HG03025 (cell line): Measurements from ENCODE around the gene HCFC1.

Source experiments
- ATAC-seq: cut with Tn5 transposase; IDR thresholded peaks from one replicate; pipeline ENCODE4 v1.9.1; 2021; ENCODE audit warnings: mild to moderate bottlenecking, moderate library complexity; ENCODE audit not compliant: unreplicated experiment, low FRiP score

Gene HCFC1

GRCh38 chrX:153971450-153972367 lies at the start of gene HCFC1:
TSS of gene HCFC1 (minus strand) at chrX:153971818. CDS start at chrX:153970840, 978 bp downstream.
- peak; percentile 53 for ATAC-seq

DNA sequence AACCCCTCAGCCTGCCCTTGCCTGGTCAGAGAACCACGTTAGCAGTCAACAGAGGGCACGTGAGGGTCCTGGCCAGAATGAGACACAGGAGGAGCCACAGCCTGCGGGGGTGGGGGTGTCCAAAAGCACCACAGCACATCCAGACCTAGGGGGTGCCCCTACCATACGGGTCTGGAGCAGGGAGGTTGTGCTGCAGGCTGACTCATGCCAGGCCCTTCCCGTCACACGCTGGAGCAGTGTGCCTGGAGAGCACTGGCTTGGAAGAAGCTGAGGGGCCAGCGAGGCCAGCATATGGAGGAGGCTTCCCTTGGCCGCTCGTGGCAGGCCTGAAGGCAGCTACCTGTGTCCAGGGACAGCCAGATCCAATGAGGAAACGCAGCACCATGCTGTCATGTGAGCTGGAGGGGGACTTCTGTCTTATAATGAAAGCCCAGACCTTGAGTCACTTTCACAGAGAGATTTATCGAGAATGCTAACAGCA lies 49.6 kb upstream of the HCFC1 start:
- ATAC-seq, result no peak

- no peak for ATAC-seq
Measured at GRCh38 chrX:154020536-154021115, 49.0 kb upstream of the HCFC1 start.

GRCh38 chrX:154019633-154020528 lies 48.3 kb upstream of the HCFC1 start, which contains the start of gene IRAK1:
TSS of gene IRAK1 (minus strand) at chrX:154019902. CDS start at chrX:154019812, 90 bp downstream.
- ATAC-seq, result peak; percentile 45

- no peak for ATAC-seq
Measured at GRCh38 chrX:154019061-154019621, 47.5 kb upstream of the HCFC1 start.

- ATAC-seq, result no peak
Measured at GRCh38 chrX:154018518-154019060, 47.0 kb upstream of the HCFC1 start.

- ATAC-seq, result no peak
Measured at GRCh38 chrX:154017766-154018517, 46.3 kb upstream of the HCFC1 start.

- no peak for ATAC-seq
Measured at GRCh38 chrX:154016366-154017076, 44.9 kb upstream of the HCFC1 start.

GRCh38 chrX:154015581-154016264 lies 44.1 kb upstream of the HCFC1 start:
- ATAC-seq, result no peak

DNA sequence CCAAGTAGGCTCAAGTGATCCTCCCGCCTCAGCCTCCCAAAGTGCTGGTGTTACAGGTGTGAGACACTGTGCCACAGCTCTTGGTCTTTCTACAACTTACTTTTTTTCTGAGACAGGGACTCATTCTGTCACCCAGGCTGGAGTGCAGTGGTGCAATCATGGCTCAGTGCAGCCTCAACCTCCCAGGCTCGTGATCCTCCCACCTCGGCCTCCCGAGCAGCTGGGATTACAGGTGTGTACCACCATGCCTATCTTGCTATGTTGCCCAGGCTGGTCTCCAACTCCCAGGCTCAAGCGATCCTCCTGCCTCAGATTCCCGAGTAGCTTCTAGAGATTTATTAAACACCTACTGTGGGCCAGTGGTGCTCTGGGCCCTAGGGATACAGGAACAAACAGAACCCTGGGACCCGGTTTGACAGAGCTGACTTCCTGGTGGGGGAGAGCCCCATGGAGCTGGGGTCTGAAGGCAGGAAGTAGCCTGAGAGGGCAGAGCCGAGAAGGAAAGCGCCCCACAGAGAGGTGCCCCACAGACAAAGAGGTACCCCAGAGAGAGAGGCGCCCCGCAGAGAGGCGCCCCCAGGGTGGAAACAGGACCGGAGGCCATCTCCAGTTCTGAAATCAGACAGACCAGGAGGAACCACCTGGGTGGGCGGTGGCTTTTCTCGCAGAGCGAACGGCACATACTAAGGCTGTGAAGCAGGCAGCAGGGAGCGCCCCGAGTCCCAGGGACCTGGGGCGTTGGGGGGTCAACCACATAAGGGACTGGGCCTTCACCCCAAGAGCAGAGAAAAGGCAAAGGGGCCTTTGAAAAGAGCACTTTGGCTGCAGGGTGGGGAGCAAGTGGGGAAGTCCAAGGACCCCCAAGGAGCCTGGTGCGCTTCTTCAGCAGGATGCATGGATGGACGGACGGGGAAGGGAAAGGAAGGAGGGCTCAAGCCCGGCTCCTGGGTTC lies 43.1 kb upstream of the HCFC1 start:
- ATAC-seq, result no peak

DNA sequence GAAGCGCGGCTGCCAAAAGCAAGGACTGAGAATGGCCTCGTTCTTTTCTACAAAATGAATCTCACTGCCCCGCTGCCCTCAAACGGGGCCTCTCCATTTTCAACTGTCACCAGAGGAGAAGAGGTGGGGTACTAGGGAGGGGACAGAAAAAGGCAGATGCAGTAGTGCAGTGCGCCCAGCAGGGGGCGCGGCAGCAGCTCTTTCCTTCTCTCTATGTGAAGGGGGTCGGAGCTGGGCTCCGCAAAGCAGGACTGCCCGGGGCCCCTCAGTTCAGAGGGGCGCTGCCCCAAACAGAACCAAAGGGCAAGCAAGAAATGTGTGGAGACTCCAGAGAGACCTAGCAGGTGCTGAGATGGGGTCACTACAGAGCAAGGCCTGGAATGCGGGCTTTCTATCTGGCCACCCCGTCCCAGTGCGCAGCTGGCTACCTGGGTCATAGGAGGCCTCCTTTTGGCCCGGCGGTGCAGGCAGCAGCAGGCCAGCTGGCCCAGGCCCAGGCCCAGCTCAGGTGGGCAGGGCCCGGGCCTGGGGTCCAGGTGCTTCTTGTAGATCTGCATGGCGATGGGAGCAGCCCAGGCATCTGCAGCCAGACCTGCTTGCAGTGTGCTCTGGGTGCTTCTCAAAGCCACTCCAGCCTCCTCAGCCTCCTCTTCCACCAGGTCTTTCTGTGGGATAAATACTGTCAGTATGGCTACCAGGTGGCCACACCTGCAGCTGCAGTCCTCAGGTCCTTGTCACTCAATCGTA lies 42.2 kb upstream of the HCFC1 start:
- no peak for ATAC-seq

GRCh38 chrX:154013001-154013421 lies 41.4 kb upstream of the HCFC1 start:
- ATAC-seq, result no peak

DNA sequence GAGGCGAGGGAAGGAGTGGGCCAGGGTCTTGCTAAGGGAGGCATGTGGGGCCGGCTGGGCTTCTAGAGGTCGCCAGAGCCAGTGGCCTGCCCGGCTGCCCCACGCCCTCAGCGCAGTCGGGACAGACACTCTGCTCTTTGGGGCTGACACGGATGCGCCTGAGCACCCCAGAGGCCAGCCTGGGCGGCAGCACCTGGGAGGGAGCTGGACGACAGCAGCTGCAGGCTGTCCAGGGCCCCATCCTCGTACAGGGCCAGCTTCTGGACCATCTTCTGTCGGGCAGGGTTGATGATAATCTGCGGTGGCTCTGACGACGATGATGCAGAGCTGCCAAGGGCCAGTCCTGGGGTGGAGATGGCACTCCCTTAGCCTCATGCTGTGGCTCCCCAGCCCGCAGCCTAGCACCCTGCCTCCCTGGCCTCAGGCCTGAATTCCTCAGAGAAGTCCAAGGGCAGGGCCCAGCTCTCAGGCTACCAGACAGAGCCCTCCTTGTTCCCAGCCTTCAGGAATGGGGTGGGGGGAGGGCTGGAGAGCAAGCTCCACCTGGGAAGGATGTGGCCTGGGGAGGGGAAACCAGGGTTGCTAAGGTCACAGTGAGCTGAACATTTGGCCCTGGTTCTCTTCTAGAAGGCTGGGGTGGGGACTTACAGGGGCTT lies 40.8 kb upstream of the HCFC1 start:
- ATAC-seq, result no peak

DNA sequence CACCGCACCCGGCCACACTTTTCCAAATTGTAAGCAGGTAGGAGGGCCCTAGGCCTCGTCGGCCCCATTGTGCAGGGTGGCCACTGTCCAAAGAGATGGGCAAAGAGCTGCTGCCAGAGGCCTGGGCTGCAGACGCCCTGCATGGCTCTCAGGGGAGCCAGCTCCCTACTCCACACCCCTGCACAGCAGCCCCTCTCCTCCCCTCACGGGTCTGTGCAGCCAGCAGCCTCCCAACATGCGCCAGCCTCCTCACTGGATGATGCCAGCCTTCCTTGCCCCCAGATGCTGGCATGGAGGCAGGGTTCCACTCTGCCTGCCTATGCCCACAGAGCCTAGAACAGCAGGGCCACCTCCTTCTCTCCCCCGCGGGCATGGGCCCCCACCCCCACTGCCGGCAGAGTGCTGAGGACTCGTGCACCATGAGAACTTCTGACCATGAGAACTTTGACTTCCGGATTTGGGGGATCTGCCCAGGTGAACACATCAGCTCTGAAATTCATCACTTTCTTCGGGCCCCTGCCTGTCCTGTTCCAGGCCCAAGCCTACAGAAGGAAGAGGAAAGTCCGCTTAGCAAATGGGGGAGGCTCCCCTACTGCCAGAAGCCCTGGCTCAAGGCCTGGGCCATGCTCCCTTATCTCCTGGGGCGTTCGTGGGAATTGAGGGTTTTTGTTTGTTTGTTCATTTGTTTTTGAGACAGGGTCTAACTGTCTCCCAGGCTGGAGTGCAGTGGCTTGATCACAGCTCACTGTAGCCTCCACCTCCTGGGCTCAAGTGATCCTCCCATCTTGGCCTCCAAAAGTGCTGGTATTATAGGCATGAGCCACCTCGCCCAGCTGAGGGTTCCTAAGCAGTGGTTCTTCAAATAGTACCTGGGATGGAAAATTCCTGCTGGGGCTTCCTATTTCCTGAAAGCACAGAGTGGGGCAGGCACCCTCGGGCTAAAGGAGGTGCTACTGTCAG lies 40.0 kb upstream of the HCFC1 start:
- no peak for ATAC-seq
